ENCODE measurements around the gene KCNQ5. TPM values are rescaled to one million over a fixed set of nuclear protein-coding genes. Genes with fewer than 3 reads are reported as not detected.

Gene KCNQ5
- total RNA-seq, 1 experiment from 2014 or later, result 17.8 TPM

DNA sequence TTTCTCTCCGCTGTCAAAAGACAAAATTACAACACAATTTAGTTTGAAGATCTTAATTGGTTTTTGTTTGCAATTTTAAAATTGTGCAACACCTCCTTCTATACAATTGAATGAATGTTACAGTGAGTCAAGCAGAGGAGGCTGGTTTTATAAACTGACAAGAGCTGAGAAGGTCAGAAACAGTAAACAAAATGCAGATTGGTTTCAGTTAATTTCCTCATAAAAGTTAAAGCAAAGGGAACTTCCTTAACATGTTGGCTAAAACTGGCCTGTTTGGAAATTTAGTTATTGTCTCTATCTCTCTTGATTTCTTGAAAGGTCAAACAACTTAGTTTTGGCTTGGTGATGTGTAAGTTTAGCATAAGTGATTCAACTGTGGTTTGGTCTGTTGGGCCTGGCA lies 581.2 kb downstream of the KCNQ5 start:
- ChIA-PET POLR2A (ENCODE audit: low non-redundant PET) (no interaction called here), CTCF (no interaction called here)
- Histone ChIP-seq H3K27ac (ENCODE audit: low read depth, low read length, poor library complexity, severe bottlenecking) (no peak overlapping the region), H3K27me3 (replicated peaks; ENCODE audit: insufficient read depth, low read depth, low read length, poor library complexity) (no peaks in the 10 kb centered on the region), H3K4me1 (ENCODE audit: insufficient read depth, low read length, poor library complexity, severe bottlenecking) (peaks cover 10% of the 10 kb centered on the region), H3K4me3 (ENCODE audit: low read depth, low read length, poor library complexity, severe bottlenecking) (no peak overlapping the region), H3K9me3 (ENCODE audit: low read depth, low read length, poor library complexity, severe bottlenecking) (no peaks in the 10 kb centered on the region), H3K36me3 (ENCODE audit: insufficient read depth, low read length, poor library complexity, severe bottlenecking) (no peaks in the 10 kb centered on the region)
- no peak for TF ChIP-seq EZH2 (IDR thresholded peaks at IDR 0.05; ENCODE audit: borderline replicate concordance, low read depth, low read length, poor library complexity, severe bottlenecking)
- TF ChIP-seq, protein P1, sequence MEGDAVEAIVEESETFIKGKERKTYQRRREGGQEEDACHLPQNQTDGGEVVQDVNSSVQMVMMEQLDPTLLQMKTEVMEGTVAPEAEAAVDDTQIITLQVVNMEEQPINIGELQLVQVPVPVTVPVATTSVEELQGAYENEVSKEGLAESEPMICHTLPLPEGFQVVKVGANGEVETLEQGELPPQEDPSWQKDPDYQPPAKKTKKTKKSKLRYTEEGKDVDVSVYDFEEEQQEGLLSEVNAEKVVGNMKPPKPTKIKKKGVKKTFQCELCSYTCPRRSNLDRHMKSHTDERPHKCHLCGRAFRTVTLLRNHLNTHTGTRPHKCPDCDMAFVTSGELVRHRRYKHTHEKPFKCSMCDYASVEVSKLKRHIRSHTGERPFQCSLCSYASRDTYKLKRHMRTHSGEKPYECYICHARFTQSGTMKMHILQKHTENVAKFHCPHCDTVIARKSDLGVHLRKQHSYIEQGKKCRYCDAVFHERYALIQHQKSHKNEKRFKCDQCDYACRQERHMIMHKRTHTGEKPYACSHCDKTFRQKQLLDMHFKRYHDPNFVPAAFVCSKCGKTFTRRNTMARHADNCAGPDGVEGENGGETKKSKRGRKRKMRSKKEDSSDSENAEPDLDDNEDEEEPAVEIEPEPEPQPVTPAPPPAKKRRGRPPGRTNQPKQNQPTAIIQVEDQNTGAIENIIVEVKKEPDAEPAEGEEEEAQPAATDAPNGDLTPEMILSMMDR (conservative IDR thresholded peaks at IDR 0.05; ENCODE audit: low read depth, low read length), result no peak
- no peak for DNase-seq (ENCODE audit: low spot score)
- BruUV-seq (replicated peaks), result no TSS peak
- intact Hi-C loops (cut with micrococcal nuclease; ENCODE audit: unreplicated experiment), result no loop called here

DNA sequence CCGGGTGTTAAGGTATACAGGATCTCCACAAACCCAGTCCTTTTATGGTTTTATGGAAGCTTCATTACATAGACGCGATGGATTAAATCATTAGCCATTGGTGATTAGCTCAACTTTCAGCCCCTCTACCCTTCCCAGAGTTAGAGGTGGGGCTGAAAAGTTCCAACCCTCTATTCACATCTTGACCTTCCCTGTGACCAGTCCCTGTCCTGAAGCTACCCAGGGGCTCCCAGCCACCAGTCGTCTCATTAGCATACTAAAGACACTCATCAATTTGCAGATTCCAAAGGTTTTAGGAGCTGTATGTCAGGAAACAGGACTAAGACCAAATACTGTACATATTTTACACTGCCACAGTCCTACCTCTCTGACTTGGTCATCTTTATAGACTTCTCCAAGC lies 582.4 kb downstream of the KCNQ5 start:
- BruUV-seq (replicated peaks), result no TSS peak
- no peak for TF ChIP-seq EZH2 (IDR thresholded peaks at IDR 0.05; ENCODE audit: borderline replicate concordance, low read depth, low read length, poor library complexity, severe bottlenecking)
- TF ChIP-seq, protein P1 (conservative IDR thresholded peaks at IDR 0.05; ENCODE audit: low read depth, low read length), result no peak
- H3K27me3 ChIP-seq (replicated peaks; ENCODE audit: insufficient read depth, low read depth, low read length, poor library complexity), result no peaks in the 10 kb centered on the region
- H3K4me1 ChIP-seq (ENCODE audit: insufficient read depth, low read length, poor library complexity, severe bottlenecking), result no peaks in the 10 kb centered on the region
- H3K27ac ChIP-seq (ENCODE audit: low read depth, low read length, poor library complexity, severe bottlenecking), result no peak overlapping the region
- no peaks in the 10 kb centered on the region for H3K9me3 ChIP-seq (ENCODE audit: low read depth, low read length, poor library complexity, severe bottlenecking)
- no peaks in the 10 kb centered on the region for H3K36me3 ChIP-seq (ENCODE audit: insufficient read depth, low read length, poor library complexity, severe bottlenecking)
- ChIA-PET POLR2A (ENCODE audit: low non-redundant PET) (no interaction called here), CTCF (no interaction called here)
- DNase-seq (ENCODE audit: low spot score), result no peak
- no peak overlapping the region for H3K4me3 ChIP-seq (ENCODE audit: low read depth, low read length, poor library complexity, severe bottlenecking)
- intact Hi-C loops (cut with micrococcal nuclease; ENCODE audit: unreplicated experiment), result no loop called here

DNA sequence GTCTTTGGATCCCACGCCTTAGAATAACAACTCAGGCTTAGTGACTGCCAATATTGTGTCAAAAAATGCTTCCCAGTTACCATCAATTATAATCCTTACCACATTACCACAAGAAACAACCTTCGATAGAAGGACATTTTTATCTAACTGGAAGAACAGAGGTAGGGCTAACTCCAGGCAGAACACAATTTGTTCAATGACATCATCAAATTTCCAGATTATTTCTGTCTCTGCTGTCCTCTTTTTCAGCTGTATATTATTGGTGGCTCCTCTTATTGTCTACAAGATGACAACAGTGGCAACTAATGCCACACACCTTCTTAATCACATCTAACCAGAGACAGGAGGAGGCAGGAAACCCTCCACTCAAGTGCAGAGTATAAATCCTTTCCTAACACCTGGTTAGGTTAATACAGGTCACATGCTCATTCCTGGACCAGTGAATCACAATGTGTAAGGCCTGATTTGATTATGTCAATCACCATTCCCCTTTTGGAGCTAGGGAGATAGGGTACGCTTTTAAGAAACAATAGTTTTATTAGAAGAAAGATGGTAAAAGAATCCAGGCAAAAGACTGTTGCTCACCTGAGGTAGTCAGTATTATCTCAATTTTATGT lies 585.5 kb downstream of the KCNQ5 start:
- H3K27me3 ChIP-seq (replicated peaks; ENCODE audit: insufficient read depth, low read depth, low read length, poor library complexity), result no peaks in the 10 kb centered on the region
- ChIA-PET POLR2A (ENCODE audit: low non-redundant PET) (no interaction called here), CTCF (interaction anchor here (0.6 kb wide), 1 partner anchor 590 kb away, joined by 4 read pairs; no protein-coding TSS in a partner anchor)
- DNase-seq (ENCODE audit: low spot score), result no peak
- H3K4me3 ChIP-seq (ENCODE audit: low read depth, low read length, poor library complexity, severe bottlenecking), result no peak overlapping the region
- H3K36me3 ChIP-seq (ENCODE audit: insufficient read depth, low read length, poor library complexity, severe bottlenecking), result no peaks in the 10 kb centered on the region
- no peaks in the 10 kb centered on the region for H3K9me3 ChIP-seq (ENCODE audit: low read depth, low read length, poor library complexity, severe bottlenecking)
- no peak overlapping the region for H3K27ac ChIP-seq (ENCODE audit: low read depth, low read length, poor library complexity, severe bottlenecking)
- TF ChIP-seq, protein P1 (conservative IDR thresholded peaks at IDR 0.05; ENCODE audit: low read depth, low read length), result no peak
- no peak for TF ChIP-seq EZH2 (IDR thresholded peaks at IDR 0.05; ENCODE audit: borderline replicate concordance, low read depth, low read length, poor library complexity, severe bottlenecking)
- BruUV-seq (replicated peaks), result no TSS peak
- intact Hi-C loops (cut with micrococcal nuclease; ENCODE audit: unreplicated experiment), result no loop called here
- H3K4me1 ChIP-seq (ENCODE audit: insufficient read depth, low read length, poor library complexity, severe bottlenecking), result no peaks in the 10 kb centered on the region
